Lung (tissue), 12 donors: Measurements from ENCODE around the gene PBRM1. TPM values are rescaled to one million over a fixed set of nuclear protein-coding genes. Genes with fewer than 3 reads are reported as not detected.

Experiments used
- ATAC-seq: fragments of 200-7000 bp; cut with Tn5 transposase; one replicate; pipeline ENCODE4 v1.9.1; 2020; ENCODE audit warnings: moderate number of reproducible peaks; ENCODE audit not compliant: insufficient read depth, low FRiP score
- DNase-seq, 3 donors: peaks; one replicate each; pipeline ENCODE4 v3.0.0-alpha.2; 2013 to 2017
- H3K27ac ChIP-seq, 2 donors: one replicate each; pipeline ENCODE4 v1.5.1; 2013; ENCODE audit warnings: mild to moderate bottlenecking in 2 of 2, moderate library complexity in 2 of 2, control low read depth in 1 of 2, inconsistent platforms in 1 of 2, low read depth in 1 of 2, low read length in 1 of 2
- H3K27me3 ChIP-seq, 3 donors: one replicate each; pipeline ENCODE4 v1.5.1; 2013; ENCODE audit warnings: low read length in 2 of 3; ENCODE audit not compliant: control insufficient read depth in 3 of 3, insufficient read depth in 3 of 3
- H3K36me3 ChIP-seq, 4 donors: one replicate each; pipeline ENCODE4 v1.5.1; 2013; ENCODE audit warnings: low read length in 4 of 4, mild to moderate bottlenecking in 1 of 4, moderate library complexity in 1 of 4; ENCODE audit not compliant: control insufficient read depth in 4 of 4, insufficient read depth in 4 of 4
- H3K4me1 ChIP-seq, 5 donors: one replicate each; pipeline ENCODE4 v1.5.1; 2013; ENCODE audit warnings: low read length in 5 of 5, mild to moderate bottlenecking in 2 of 5, moderate library complexity in 1 of 5; ENCODE audit not compliant: control insufficient read depth in 5 of 5, insufficient read depth in 5 of 5
- H3K4me3 ChIP-seq: one replicate; pipeline ENCODE4 v1.5.1; 2013; ENCODE audit warnings: mild to moderate bottlenecking, control low read depth, moderate library complexity
- H3K9ac ChIP-seq, 2 donors: one replicate each; pipeline ENCODE4 v1.5.1; 2013; ENCODE audit warnings: low read length in 2 of 2, control low read depth in 1 of 2; ENCODE audit not compliant: insufficient read depth in 1 of 2
- H3K9me3 ChIP-seq, 4 donors: one replicate each; pipeline ENCODE4 v1.5.1; 2013; ENCODE audit warnings: low read length in 3 of 4, mild to moderate bottlenecking in 1 of 4, moderate library complexity in 1 of 4; ENCODE audit not compliant: control insufficient read depth in 4 of 4, insufficient read depth in 3 of 4
- WGBS, 2 donors: extraction: QIAGEN DNeasy Blood & Tissue Kit; methylation state at CpG; one replicate each; pipeline ENCODE4 v1.1.7; 2013; 5-methylcytosine and 5-hydroxymethylcytosine counted together
- polyA plus RNA-seq, 2 donors: library from polyadenylated mRNA; stranded (reverse); fragments of 200-250 nt; gene quantifications; one replicate each; pipeline ENCODE4 v1.2.1, GENCODE V29; 2013
- total RNA-seq, 2 donors: library from RNA; depleted of rRNA in 1 of 2; stranded (reverse); fragments of >200 nt in 1 of 2; gene quantifications; one replicate each; pipeline ENCODE4 v1.2.1, GENCODE V29; 2014 to 2021
- TF ChIP-seq, protein P1 (sequence below): IDR thresholded peaks from 2 replicates; pipeline ENCODE4 v1.5.1; 2012; ENCODE audit warnings: mild to moderate bottlenecking; ENCODE audit errors: control extremely low read depth, extremely low read depth
- donor health status: control.
- donor health status: control.
- donor health status: Bipolar disorder and iron deficiency.
- donor health status: healthy.
- donor health status: DM: yes; HTN: yes; CAD: no.

The PBRM1 gene
- total and polyA plus RNA-seq, 4 donors: 9.8 to 92.8 (median 40.7) TPM

DNA sequence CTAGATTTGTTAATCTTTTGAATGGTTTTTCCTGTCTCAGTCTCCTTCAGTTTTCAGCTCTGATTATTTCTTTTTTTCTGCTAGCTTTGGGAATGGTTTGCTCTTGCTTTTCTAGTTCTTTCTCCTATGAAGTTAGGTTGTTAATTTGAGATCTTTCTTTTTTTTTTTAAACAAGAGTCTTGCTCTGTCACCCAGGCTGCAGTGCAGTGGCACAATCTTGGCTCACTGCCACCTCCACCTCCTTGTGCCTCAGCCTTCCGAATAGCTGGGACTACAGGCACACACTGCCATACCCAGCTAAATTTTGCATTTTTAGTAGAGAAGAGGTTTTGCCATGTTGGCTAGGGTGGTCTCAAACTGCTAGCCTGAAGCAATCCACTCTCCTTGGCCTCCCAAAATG is 92.6 kb downstream of the PBRM1 start:
- peak; percentile 5 to 20 (median 19) for DNase-seq

GRCh38 chr3:52574056-52574965 is 111.4 kb downstream of the PBRM1 start:
- Histone ChIP-seq H3K27me3 (no peaks in the 10 kb centered on the region), H3K9ac (no peak overlapping the region), H3K27ac (no peak overlapping the region), H3K9me3 (no peaks in the 10 kb centered on the region), H3K36me3 (peaks cover 21 to 43% (median 28%) of the 10 kb centered on the region in 4 donors), H3K4me3 (no peak overlapping the region), H3K4me1 (no peaks in the 10 kb centered on the region)
- DNase-seq (no peak), ATAC-seq (no peak)
- WGBS, 2 donors: 92 to 94% methylated on average over 6 of the region's 6 CpGs
- TF ChIP-seq, protein P1, sequence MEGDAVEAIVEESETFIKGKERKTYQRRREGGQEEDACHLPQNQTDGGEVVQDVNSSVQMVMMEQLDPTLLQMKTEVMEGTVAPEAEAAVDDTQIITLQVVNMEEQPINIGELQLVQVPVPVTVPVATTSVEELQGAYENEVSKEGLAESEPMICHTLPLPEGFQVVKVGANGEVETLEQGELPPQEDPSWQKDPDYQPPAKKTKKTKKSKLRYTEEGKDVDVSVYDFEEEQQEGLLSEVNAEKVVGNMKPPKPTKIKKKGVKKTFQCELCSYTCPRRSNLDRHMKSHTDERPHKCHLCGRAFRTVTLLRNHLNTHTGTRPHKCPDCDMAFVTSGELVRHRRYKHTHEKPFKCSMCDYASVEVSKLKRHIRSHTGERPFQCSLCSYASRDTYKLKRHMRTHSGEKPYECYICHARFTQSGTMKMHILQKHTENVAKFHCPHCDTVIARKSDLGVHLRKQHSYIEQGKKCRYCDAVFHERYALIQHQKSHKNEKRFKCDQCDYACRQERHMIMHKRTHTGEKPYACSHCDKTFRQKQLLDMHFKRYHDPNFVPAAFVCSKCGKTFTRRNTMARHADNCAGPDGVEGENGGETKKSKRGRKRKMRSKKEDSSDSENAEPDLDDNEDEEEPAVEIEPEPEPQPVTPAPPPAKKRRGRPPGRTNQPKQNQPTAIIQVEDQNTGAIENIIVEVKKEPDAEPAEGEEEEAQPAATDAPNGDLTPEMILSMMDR: no peak

More for the DNA sequence above, 92.6 kb downstream of the PBRM1 start:
- TF ChIP-seq, protein P1: no peak
- Histone ChIP-seq H3K27me3 (no peaks in the 10 kb centered on the region), H3K9me3 (no peaks in the 10 kb centered on the region), H3K9ac (no peak overlapping the region), H3K4me1 (peaks cover 0 to 3% (median 0%) of the 10 kb centered on the region in 5 donors), H3K4me3 (no peak overlapping the region), H3K36me3 (peaks cover 5 to 19% (median 9%) of the 10 kb centered on the region in 4 donors), H3K27ac (no peak overlapping the region)
- no peak for ATAC-seq
- 62 to 81% methylated on average over 1 of the region's 1 CpG for WGBS, 2 donors

- no peak overlapping the region for H3K4me3 ChIP-seq
- H3K4me1 ChIP-seq: no peaks in the 10 kb centered on the region
- no peaks in the 10 kb centered on the region for H3K9me3 ChIP-seq
- H3K27me3 ChIP-seq: no peaks in the 10 kb centered on the region
- ATAC-seq: no peak
- DNase-seq: no peak
- H3K36me3 ChIP-seq: peaks cover 9 to 22% (median 12%) of the 10 kb centered on the region in 4 donors
- WGBS, 2 donors: 70 to 95% methylated on average over 6 of the region's 6 CpGs
- no peak overlapping the region for H3K9ac ChIP-seq
- H3K27ac ChIP-seq: no peak overlapping the region
- TF ChIP-seq, protein P1: no peak
Measured at GRCh38 chr3:52572221-52572620, 113.5 kb downstream of the PBRM1 start.
